HG02798 (cell line): Measurements from ENCODE around the gene TDRD10.

Source experiments
- ATAC-seq: cut with Tn5 transposase; IDR thresholded peaks from one replicate; pipeline ENCODE4 v1.9.1; 2021; ENCODE audit warnings: mild to moderate bottlenecking; ENCODE audit not compliant: unreplicated experiment, poor library complexity

Gene TDRD10

GRCh38 chr1:154550657-154551056, 48.6 kb downstream of the TDRD10 start:
- no peak for ATAC-seq

DNA sequence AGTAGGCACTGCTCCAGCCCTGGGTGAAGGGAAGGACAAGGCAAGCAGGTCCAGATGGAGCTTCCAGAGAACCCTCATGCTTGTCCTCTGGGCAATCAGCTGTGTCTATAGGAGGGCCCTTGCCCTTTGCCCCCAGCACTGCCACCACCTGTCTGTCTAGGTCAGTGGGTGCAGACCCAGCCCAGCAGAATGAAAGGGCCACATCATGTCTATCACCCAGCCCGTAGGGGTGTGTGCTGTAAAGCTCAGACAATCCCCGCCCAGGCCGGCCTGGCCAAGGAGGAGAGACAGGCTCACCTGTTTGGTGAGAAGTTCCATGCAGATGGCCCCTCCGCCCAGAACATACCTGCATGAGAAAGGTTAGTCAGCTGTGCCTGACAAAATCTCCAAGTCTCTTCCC, 49.5 kb downstream of the TDRD10 start:
- no peak for ATAC-seq

GRCh38 chr1:154552036-154552435, 50.0 kb downstream of the TDRD10 start:
- ATAC-seq = no peak

- ATAC-seq = no peak
Observed at GRCh38 chr1:154553056-154554030, 51.3 kb downstream of the TDRD10 start.

DNA sequence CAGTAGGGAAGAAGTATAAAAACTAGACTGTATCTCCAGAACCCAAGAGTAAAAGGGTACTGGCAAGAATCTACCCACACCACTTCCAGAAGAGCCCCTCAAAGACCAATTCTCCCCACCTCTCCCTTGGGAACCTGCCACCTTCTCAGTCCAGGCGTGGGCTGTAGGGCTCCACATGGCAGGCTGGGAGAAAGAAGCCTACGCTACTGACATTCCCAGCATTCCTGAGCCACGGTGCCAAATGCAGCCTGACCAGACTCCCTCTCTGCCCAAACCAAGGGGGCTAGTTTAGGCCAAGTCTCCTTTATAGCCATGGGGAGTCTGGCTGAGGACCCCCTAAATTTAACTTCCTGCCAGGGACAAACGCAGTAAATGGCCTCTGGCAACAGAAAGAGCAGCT, 54.4 kb downstream of the TDRD10 start:
- ATAC-seq = no peak

DNA sequence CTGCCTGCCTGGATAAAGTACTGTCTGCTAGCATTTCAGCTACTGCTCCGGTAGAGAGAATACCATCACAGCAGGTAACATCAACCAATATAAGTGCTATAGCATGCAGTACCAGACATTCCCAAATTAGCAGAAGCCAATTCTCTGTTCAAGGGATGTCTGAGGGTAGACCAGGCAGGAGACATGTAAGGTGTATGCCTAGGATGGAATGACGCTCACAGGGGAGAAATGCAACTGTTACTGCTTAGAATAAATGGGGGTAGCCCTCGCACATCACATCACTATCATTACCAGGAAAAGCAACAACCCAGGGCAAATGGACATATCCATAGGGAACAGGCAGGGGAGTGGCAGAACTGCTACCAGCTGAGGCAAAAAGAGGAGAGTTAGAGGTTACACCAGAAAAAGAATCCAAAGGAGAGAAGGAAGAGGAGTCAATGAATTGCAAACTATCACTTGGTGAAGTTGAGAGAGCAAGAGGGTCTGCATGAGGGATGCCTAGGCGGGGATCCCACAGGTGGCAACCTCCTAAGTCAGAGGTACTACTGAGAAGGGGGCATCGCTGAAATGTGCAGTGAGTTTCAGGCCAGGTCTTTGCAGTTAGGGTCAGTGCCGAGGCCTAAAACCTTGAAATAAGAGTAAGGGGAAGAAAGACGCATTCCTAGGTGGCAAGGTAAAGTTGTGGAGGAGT, 55.4 kb downstream of the TDRD10 start:
- ATAC-seq = no peak

DNA sequence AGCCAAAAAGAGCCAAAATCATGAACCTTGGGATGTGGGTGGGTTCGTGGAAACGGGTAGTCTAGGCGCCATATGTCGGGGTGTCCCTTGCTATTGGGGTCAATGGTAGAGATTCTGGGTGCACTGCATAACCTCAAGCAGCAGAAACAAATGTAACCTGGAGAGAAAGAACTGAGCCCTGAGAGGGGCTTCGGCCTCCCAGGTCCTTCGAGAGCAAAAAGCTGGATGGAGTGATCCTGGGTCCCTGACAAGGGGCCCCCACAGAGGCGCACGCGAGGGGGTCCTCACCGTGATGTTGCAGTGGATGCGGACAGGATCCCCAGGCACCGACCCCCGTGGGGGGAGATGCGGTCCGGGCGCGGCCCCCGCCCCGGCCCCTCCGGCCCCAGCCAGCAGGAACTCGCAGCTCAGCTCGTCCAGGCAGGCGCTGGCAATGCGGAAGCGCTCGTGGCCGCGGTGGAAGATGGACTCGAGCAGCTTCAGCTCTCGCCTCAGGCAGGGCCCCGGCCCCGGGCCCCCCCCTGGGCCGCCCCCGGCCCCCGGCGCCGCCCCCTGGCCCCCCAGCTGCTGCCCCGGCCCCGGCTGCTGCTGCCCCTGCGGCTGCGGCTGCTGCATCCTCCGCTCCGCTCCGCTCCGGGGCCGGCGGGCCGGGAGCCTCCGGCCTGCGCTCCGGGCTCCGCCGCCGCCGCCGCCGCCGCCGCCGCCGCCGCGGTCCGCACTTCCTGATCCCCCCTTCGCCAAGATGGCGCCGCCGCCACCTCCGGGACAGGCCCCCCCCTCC, 56.1 kb downstream of the TDRD10 start, which contains the start of gene UBE2Q1:
Gene UBE2Q1 (minus strand): TSS at position 724 of the 781 bp plus-strand sequence. CDS start 109 bp downstream, at position 615.
- ATAC-seq = peak; percentile 15

- ATAC-seq = peak; percentile 93
Observed at GRCh38 chr1:154558720-154559465, 56.9 kb downstream of the TDRD10 start.

GRCh38 chr1:154559466-154560044, 57.5 kb downstream of the TDRD10 start:
- ATAC-seq = peak; percentile 36

- no peak for ATAC-seq
Observed at GRCh38 chr1:154565876-154566275, 63.9 kb downstream of the TDRD10 start.

- ATAC-seq = peak; percentile 78
Observed at GRCh38 chr1:154567386-154568156, 65.6 kb downstream of the TDRD10 start, which contains the start of gene CHRNB2. TSS of gene CHRNB2 (plus strand) at chr1:154567778. CDS start at chr1:154568045, 267 bp downstream.

GRCh38 chr1:154568157-154568815, 66.3 kb downstream of the TDRD10 start:
- no peak for ATAC-seq

DNA sequence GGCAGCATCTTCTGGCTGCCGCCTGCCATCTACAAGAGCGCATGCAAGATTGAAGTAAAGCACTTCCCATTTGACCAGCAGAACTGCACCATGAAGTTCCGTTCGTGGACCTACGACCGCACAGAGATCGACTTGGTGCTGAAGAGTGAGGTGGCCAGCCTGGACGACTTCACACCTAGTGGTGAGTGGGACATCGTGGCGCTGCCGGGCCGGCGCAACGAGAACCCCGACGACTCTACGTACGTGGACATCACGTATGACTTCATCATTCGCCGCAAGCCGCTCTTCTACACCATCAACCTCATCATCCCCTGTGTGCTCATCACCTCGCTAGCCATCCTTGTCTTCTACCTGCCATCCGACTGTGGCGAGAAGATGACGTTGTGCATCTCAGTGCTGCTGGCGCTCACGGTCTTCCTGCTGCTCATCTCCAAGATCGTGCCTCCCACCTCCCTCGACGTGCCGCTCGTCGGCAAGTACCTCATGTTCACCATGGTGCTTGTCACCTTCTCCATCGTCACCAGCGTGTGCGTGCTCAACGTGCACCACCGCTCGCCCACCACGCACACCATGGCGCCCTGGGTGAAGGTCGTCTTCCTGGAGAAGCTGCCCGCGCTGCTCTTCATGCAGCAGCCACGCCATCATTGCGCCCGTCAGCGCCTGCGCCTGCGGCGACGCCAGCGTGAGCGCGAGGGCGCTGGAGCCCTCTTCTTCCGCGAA, 69.4 kb downstream of the TDRD10 start:
- ATAC-seq = no peak

DNA sequence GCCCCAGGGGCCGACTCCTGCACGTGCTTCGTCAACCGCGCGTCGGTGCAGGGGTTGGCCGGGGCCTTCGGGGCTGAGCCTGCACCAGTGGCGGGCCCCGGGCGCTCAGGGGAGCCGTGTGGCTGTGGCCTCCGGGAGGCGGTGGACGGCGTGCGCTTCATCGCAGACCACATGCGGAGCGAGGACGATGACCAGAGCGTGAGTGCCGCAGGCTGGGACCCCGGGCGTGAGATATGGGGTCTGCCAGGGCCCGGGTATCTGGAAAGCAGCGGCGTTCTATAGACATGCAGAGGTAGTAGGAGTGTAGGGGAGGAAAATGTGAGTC, 69.9 kb downstream of the TDRD10 start:
- ATAC-seq = no peak

DNA sequence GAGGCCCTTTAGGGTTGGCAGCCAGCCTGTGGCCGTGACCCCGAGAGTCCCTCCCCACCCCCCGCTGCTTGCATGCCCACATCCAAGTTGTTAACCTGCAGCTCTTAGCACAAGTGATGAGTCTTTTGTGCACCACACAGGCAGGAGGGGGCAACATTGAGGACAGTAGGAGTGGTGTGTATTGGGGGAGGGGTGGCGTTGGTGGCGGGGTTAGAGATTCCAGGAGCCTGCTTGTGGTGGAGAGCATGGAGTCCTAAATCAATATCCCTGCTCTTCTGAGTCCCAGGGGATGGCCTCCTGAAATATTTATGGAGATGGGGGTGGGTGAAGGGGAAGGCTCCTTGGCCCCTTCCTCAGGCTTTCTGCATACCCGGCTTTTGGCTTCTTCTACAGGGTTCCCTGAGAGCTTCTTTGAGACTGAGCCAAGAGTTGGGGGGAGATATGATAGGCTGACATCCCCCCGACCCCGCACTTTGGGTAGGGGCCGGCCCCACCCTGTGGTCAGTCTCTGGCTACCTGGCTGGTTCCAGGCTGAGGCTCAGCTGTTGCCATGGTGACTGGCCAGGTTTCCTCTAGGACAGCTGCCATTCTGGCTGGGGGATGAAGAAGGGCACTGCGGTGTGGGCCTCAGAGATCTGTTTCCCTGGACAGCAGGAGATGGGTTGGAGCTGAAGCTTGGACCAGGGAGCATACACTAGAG, 70.6 kb downstream of the TDRD10 start:
- no peak for ATAC-seq

DNA sequence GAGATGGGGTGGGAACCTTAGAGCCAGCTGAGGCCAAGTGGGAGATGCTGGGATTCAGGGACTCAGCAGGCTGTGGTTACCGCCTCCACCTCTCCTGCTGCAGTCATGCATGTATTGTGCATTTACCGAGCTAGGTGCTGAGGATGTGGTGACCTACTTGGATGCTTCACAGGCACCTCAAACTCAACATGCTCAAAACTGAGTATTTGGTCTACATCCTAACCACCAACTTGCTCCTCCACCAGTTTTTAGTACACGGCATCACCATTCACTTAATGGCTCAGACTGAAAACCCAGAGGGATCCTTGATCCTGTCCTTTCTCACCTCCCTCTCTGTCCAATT, 71.1 kb downstream of the TDRD10 start:
- no peak for ATAC-seq

- ATAC-seq = no peak
Observed at GRCh38 chr1:154574716-154575115, 72.7 kb downstream of the TDRD10 start.
